ENCODE data around the gene QRICH2. TPM values are rescaled to one million over a fixed set of nuclear protein-coding genes. Genes with fewer than 3 reads are reported as not detected.

The QRICH2 gene
- total and polyA plus RNA-seq, 10 of the 15 experiments (the other 5 are each of a cell fraction or from before 2014, with no cell fraction given): 0.04 to 0.72 (median 0.25) TPM

DNA sequence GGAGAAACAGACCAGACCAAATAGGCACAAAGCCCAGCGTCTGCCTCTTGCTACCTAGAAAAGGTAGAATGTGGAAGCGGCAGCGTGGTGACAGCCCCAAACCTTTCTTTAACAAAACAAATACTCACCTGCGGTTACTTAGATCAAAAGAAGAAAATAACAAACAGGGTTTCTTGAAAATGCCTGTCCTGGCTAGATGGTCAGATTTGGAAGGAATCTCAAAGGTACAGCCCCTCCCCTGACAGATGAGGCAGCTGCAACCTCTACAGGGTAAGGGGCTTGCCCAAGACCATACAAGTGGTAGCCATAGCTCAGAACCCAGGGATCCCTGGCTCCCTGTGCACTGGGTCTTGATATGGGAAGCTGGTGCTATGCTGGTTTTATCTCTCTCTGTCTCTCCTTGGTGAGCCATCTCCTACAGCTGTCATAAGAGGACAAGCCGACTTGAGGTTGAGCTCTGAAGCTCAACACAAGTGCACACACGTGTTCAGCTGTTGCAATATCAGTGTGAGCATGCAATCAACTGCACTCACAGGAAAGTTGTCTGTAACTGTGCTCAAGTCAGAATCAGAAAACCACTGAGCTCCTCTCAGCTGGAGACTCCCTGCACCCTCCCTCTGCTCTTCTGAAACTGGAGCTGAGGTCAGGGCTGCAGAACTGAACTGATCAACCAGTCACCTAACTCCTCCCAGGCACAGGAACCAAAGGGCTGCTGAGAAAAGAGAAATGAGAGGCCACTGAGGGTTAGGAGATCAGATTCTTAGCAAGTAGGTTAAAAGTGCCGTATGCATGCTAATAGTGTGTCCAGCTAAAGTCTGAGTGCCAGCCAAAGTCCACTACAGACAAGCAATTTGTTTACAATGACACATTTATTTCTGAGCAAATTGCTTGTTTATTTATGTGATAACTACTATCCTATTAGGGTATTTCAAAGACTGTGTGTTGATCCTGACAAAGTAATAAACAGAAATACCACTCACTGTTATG lies 61.7 kb downstream of the QRICH2 start (continued):
- TF ChIP-seq, protein P1, sequence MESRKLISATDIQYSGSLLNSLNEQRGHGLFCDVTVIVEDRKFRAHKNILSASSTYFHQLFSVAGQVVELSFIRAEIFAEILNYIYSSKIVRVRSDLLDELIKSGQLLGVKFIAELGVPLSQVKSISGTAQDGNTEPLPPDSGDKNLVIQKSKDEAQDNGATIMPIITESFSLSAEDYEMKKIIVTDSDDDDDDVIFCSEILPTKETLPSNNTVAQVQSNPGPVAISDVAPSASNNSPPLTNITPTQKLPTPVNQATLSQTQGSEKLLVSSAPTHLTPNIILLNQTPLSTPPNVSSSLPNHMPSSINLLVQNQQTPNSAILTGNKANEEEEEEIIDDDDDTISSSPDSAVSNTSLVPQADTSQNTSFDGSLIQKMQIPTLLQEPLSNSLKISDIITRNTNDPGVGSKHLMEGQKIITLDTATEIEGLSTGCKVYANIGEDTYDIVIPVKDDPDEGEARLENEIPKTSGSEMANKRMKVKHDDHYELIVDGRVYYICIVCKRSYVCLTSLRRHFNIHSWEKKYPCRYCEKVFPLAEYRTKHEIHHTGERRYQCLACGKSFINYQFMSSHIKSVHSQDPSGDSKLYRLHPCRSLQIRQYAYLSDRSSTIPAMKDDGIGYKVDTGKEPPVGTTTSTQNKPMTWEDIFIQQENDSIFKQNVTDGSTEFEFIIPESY (IDR thresholded peaks at IDR 0.05): no peak
- TF ChIP-seq GABPA (IDR thresholded peaks at IDR 0.05; ENCODE audit: low read depth) (no peak), HCFC1 (IDR thresholded peaks at IDR 0.05; ENCODE audit: low read length) (no peak), NR2C1 (IDR thresholded peaks at IDR 0.05) (no peak), RFX5 (IDR thresholded peaks at IDR 0.05; ENCODE audit: low read depth, low read length) (0 out of 2 replicates have a peak, but pooled peaks have one; percentile 55), SIX5 (IDR thresholded peaks at IDR 0.05; ENCODE audit: low read depth, low read length, severe bottlenecking) (peak; percentile 17), NFXL1 (IDR thresholded peaks at IDR 0.05; ENCODE audit: borderline replicate concordance) (no peak), CEBPB (IDR thresholded peaks at IDR 0.05; ENCODE audit: borderline replicate concordance in 1 of 2, low read depth in 2 of 2, low read length in 2 of 2) (peak in 1 of 2 experiments; percentile 86; a peak in 1 of 4 replicates), NRF1 (conservative IDR thresholded peaks at IDR 0.05; ENCODE audit: low read depth, low read length) (no peak), TAF1 (IDR thresholded peaks at IDR 0.05; ENCODE audit: borderline replicate concordance, low read depth, low read length) (peak; percentile 81), POLR2AphosphoS2 (IDR thresholded peaks at IDR 0.05; ENCODE audit: low read depth, low read length) (no peak), RUNX3 (IDR thresholded peaks at IDR 0.05; ENCODE audit: low read length) (peak; percentile 94), ATF3 (IDR thresholded peaks at IDR 0.05; ENCODE audit: borderline replicate concordance, extremely low read depth, low read depth, low read length) (no peak), BACH1 (IDR thresholded peaks at IDR 0.05; ENCODE audit: borderline replicate concordance) (no peak), JUND (IDR thresholded peaks at IDR 0.05; ENCODE audit: low read depth, low read length) (no peak), SMC3 (IDR thresholded peaks at IDR 0.05; ENCODE audit: borderline replicate concordance, low read length) (peak; percentile 48; the same call in 1 of the 2 replicates), MAX (IDR thresholded peaks at IDR 0.05; ENCODE audit: low read depth, low read length) (peak; percentile 75)
- TF ChIP-seq, protein P2, sequence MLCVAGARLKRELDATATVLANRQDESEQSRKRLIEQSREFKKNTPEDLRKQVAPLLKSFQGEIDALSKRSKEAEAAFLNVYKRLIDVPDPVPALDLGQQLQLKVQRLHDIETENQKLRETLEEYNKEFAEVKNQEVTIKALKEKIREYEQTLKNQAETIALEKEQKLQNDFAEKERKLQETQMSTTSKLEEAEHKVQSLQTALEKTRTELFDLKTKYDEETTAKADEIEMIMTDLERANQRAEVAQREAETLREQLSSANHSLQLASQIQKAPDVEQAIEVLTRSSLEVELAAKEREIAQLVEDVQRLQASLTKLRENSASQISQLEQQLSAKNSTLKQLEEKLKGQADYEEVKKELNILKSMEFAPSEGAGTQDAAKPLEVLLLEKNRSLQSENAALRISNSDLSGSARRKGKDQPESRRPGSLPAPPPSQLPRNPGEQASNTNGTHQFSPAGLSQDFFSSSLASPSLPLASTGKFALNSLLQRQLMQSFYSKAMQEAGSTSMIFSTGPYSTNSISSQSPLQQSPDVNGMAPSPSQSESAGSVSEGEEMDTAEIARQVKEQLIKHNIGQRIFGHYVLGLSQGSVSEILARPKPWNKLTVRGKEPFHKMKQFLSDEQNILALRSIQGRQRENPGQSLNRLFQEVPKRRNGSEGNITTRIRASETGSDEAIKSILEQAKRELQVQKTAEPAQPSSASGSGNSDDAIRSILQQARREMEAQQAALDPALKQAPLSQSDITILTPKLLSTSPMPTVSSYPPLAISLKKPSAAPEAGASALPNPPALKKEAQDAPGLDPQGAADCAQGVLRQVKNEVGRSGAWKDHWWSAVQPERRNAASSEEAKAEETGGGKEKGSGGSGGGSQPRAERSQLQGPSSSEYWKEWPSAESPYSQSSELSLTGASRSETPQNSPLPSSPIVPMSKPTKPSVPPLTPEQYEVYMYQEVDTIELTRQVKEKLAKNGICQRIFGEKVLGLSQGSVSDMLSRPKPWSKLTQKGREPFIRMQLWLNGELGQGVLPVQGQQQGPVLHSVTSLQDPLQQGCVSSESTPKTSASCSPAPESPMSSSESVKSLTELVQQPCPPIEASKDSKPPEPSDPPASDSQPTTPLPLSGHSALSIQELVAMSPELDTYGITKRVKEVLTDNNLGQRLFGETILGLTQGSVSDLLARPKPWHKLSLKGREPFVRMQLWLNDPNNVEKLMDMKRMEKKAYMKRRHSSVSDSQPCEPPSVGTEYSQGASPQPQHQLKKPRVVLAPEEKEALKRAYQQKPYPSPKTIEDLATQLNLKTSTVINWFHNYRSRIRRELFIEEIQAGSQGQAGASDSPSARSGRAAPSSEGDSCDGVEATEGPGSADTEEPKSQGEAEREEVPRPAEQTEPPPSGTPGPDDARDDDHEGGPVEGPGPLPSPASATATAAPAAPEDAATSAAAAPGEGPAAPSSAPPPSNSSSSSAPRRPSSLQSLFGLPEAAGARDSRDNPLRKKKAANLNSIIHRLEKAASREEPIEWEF (IDR thresholded peaks at IDR 0.05; ENCODE audit: insufficient replicate concordance, low read depth, low read length): peak; percentile 81
- TF ChIP-seq, protein P3, sequence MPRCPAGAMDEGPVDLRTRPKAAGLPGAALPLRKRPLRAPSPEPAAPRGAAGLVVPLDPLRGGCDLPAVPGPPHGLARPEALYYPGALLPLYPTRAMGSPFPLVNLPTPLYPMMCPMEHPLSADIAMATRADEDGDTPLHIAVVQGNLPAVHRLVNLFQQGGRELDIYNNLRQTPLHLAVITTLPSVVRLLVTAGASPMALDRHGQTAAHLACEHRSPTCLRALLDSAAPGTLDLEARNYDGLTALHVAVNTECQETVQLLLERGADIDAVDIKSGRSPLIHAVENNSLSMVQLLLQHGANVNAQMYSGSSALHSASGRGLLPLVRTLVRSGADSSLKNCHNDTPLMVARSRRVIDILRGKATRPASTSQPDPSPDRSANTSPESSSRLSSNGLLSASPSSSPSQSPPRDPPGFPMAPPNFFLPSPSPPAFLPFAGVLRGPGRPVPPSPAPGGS (IDR thresholded peaks at IDR 0.05; ENCODE audit: borderline replicate concordance, insufficient read depth, low read depth, low read length, poor library complexity, severe bottlenecking): no peak
